D721Med (cell line): ENCODE results near the gene SNRNP70.
"Not testable (repeated sequence)": the region's sequence is repeated elsewhere in the genome, so short reads cannot be mapped to it uniquely, and the experiment has no call there.

ENCODE experiments used
- DNase-seq: peaks from one replicate; pipeline ENCODE4 v3.0.0; 2011; ENCODE audit warnings: low spot score; ENCODE audit not compliant: insufficient read length
- FAIRE-seq: peaks from 2 replicates; lab custom pipeline; 2011; peaks lifted over from hg19 to GRCh38; lab: Jason Lieb, UNC
- CTCF ChIP-seq: IDR thresholded peaks from 2 replicates; pipeline ENCODE4 v1.5.1; 2012; ENCODE audit warnings: mild to moderate bottlenecking, control low read depth; ENCODE audit not compliant: insufficient read depth; ENCODE audit errors: missing control alignments

Gene SNRNP70

GRCh38 chr19:49056101-49056901 lies 28.9 kb upstream of the SNRNP70 start:
- peak; percentile 13 for TF ChIP-seq CTCF
- FAIRE-seq (no peak), DNase-seq (peak; percentile 98)

- FAIRE-seq, DNase-seq: not testable (repeated sequence)
These were observed 28.2 kb upstream of the SNRNP70 start for GRCh38 chr19:49056902-49057596.

GRCh38 chr19:49057636-49058234 lies 27.5 kb upstream of the SNRNP70 start, which contains the start of gene CGB7:
CGB7 (minus strand) TSS chr19:49057749; CDS start chr19:49055375, 2,374 bp downstream.
- no peak for FAIRE-seq
- DNase-seq = no peak
- TF ChIP-seq CTCF = no peak

GRCh38 chr19:49058562-49058961 lies 26.7 kb upstream of the SNRNP70 start:
- TF ChIP-seq CTCF = no peak
- FAIRE-seq (no peak), DNase-seq (no peak)

- DNase-seq (no peak), FAIRE-seq (no peak)
- TF ChIP-seq CTCF = no peak
These were observed 26.2 kb upstream of the SNRNP70 start for GRCh38 chr19:49059053-49059452.

- FAIRE-seq = no peak
- no peak for TF ChIP-seq CTCF
- no peak for DNase-seq
These were observed 24.3 kb upstream of the SNRNP70 start for GRCh38 chr19:49061000-49061399.

- no peak for TF ChIP-seq CTCF
- FAIRE-seq (no peak), DNase-seq (no peak)
These were observed 23.8 kb upstream of the SNRNP70 start for GRCh38 chr19:49061445-49061844.
